Right lobe of liver (tissue), 4 donors: Measurements from ENCODE around the gene MTLN.

ENCODE experiments used
- POLR2A ChIP-seq: fragments of 450-650 bp; IDR thresholded peaks from one replicate; pipeline ENCODE4 v1.6.1; 2017; ENCODE audit warnings: antibody characterized with exemption, mild to moderate bottlenecking
- TF ChIP-seq, protein P1 (sequence below), 4 donors: fragments of 200-600 bp in 3 of 4; fragments of 450-650 bp in 1 of 4; IDR thresholded peaks; one replicate each; pipeline versions ENCODE4 v1.5.1 to v1.8.0; 2016 to 2022; ENCODE audit warnings: antibody characterized with exemption in 4 of 4, mild to moderate bottlenecking in 2 of 4
- donor health status: DM: no; HTN: no; CAD: no.
- donor health status: DM: no; HTN: no; CAD: no.
- donor health status: DM: no; HTN: yes; CAD: no.

DNA sequence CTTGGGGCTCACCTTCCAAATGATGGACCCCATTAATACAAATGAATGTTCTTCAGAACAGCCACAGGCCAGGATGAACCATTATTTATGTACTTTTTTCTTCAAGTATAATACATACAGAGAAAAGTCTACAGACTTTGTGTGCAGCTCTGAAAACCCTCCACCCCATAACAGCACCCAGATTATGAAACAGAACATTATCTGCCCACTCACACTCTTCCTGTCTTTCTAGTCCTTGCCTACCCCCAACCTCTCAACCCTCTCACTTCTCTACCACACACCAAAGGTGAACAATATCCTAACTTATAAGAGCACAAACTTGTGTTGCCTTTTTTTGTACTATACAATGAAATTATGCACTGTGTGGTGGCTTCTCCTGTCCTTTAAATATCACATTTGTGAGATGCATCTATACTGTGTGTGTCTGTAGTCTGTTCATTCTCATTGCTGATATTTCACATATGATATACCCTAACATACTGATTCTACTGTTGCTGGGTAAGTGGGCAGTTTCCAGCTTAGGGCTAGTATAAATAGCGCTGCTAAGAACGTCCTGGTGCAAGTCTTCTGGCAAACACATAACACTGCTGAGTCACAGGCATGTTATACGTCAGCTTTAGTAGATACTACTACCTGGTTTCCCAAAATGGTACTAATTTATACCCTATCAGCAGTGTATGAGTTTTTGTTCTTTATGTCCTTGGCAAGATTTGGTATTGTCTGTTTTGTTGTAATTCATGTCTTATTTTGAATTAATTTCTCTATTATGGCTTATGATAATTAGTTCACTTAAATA is 6.5 kb downstream of the MTLN start:
- TF ChIP-seq, protein P1, sequence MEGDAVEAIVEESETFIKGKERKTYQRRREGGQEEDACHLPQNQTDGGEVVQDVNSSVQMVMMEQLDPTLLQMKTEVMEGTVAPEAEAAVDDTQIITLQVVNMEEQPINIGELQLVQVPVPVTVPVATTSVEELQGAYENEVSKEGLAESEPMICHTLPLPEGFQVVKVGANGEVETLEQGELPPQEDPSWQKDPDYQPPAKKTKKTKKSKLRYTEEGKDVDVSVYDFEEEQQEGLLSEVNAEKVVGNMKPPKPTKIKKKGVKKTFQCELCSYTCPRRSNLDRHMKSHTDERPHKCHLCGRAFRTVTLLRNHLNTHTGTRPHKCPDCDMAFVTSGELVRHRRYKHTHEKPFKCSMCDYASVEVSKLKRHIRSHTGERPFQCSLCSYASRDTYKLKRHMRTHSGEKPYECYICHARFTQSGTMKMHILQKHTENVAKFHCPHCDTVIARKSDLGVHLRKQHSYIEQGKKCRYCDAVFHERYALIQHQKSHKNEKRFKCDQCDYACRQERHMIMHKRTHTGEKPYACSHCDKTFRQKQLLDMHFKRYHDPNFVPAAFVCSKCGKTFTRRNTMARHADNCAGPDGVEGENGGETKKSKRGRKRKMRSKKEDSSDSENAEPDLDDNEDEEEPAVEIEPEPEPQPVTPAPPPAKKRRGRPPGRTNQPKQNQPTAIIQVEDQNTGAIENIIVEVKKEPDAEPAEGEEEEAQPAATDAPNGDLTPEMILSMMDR (IDR thresholded peaks at IDR 0.05): no peak
- no peak for TF ChIP-seq POLR2A
